ENCODE data around the gene SHC1. TPM values are rescaled to one million over a fixed set of nuclear protein-coding genes. Genes with fewer than 3 reads are reported as not detected.

SHC1 gene
- total RNA-seq, 2 donors from 2014 or later: 85.0 to 97.2 TPM

DNA sequence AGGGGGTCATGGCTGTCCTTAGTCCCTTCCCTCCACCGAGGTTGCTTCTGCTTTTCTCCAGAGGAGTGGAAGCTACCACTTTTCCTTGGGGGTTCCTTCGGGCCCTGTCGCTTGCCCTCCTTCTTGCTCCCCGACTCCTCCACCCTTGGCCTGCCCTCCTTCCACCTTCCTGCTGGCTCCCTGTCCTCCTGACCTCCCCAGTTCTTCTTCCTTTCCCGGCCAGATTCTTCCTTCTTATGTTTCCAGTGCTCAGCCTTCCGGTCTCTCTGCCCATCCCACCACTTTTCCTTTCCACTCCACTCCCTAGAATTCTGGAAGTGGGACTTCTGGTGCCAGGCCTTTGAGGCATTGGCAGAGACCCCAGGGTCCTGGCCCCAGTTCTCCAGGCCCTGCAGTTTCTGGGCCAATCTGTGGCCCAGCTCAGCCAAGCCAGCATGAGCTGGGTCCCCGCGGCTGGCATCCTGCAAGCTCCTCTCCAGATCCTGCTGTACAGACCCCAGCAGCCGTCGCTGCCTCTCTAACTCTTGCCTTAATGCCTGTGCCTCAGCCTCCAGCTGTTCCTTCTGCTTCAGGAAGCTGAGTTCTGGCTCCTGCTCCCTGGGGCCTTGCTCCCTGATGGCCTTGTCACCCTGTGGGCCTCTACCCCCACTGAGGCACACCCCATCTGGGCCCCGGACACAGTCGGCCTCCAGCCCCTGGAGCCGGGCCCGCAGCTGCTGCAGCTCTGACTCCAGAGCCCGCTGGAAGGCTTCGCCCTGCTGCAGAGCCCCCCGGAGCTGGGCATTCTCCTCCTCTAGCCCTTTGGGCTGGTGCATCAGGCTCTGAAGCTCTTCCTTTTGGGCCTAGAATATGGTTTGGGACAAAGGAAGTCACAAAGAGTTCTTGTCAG, 24.3 kb downstream of the SHC1 start:
- no peak overlapping the region for H3K27ac ChIP-seq
- DNase-seq (ENCODE audit: low spot score): no peak
- no peak overlapping the region for H3K4me3 ChIP-seq
- H3K36me3 ChIP-seq: no peaks in the 10 kb centered on the region
- 86% methylated on average over 17 of the region's 17 CpGs for WGBS
- no peak for TF ChIP-seq POLR2A (IDR thresholded peaks at IDR 0.05)
- TF ChIP-seq, protein P1, sequence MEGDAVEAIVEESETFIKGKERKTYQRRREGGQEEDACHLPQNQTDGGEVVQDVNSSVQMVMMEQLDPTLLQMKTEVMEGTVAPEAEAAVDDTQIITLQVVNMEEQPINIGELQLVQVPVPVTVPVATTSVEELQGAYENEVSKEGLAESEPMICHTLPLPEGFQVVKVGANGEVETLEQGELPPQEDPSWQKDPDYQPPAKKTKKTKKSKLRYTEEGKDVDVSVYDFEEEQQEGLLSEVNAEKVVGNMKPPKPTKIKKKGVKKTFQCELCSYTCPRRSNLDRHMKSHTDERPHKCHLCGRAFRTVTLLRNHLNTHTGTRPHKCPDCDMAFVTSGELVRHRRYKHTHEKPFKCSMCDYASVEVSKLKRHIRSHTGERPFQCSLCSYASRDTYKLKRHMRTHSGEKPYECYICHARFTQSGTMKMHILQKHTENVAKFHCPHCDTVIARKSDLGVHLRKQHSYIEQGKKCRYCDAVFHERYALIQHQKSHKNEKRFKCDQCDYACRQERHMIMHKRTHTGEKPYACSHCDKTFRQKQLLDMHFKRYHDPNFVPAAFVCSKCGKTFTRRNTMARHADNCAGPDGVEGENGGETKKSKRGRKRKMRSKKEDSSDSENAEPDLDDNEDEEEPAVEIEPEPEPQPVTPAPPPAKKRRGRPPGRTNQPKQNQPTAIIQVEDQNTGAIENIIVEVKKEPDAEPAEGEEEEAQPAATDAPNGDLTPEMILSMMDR (IDR thresholded peaks at IDR 0.05): no peak
- TF ChIP-seq POLR2AphosphoS5 (IDR thresholded peaks at IDR 0.05): no peak
- H3K4me1 ChIP-seq (replicated peaks): peaks cover 5% of the 10 kb centered on the region
- H3K27me3 ChIP-seq (replicated peaks; ENCODE audit: insufficient read depth): no peaks in the 10 kb centered on the region
- no peaks in the 10 kb centered on the region for H3K9me3 ChIP-seq
- intact Hi-C loops (cut with DNase I): no loop called here

DNA sequence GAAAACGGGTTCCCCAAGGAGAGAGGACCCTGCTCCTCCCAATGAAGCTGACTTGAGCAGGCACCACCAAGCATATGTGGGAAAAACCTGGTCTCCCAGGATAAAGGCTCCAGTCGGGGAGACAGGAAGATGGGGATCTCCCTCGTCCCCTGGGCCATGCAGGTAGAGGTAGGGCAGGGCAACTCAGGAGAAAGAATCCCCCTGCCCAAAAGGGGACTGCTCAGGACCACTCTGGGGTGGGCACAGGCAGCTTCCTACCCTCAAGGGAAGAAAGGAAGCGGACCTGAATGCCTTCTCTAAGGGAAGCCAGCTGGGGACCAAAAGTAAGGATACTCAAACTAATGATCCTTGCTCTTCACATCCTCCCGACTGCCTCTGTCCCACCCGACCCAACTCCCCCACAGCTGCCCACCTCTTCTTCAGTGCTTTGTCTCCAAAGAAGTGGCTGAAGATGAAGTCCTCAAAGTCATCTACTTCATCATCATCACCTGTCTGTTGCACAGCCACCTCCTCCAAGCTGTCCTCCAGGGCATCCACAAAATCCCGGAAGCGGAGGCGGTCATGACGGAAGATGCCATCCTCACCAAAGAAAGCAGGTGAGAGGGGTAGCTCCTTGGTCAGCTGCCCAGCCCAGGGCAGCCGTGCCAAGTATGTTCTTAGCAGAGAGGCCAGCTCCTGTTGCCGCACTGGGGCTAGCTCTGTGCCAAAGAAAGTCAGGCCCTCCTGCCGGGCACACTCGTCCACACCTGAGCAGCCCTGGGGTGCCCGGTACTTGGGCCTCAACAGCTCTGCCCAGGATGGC, 25.2 kb downstream of the SHC1 start:
- H3K4me3 ChIP-seq: no peak overlapping the region
- intact Hi-C loops (cut with DNase I): no loop called here
- H3K27me3 ChIP-seq (replicated peaks; ENCODE audit: insufficient read depth): no peaks in the 10 kb centered on the region
- no peak overlapping the region for H3K27ac ChIP-seq
- DNase-seq (ENCODE audit: low spot score): no peak
- H3K4me1 ChIP-seq (replicated peaks): peaks cover 8% of the 10 kb centered on the region
- H3K36me3 ChIP-seq: no peaks in the 10 kb centered on the region
- WGBS: 86% methylated on average over 15 of the region's 15 CpGs
- no peaks in the 10 kb centered on the region for H3K9me3 ChIP-seq
- TF ChIP-seq POLR2AphosphoS5 (IDR thresholded peaks at IDR 0.05): no peak
- TF ChIP-seq, protein P1 (IDR thresholded peaks at IDR 0.05): no peak
- no peak for TF ChIP-seq POLR2A (IDR thresholded peaks at IDR 0.05)

DNA sequence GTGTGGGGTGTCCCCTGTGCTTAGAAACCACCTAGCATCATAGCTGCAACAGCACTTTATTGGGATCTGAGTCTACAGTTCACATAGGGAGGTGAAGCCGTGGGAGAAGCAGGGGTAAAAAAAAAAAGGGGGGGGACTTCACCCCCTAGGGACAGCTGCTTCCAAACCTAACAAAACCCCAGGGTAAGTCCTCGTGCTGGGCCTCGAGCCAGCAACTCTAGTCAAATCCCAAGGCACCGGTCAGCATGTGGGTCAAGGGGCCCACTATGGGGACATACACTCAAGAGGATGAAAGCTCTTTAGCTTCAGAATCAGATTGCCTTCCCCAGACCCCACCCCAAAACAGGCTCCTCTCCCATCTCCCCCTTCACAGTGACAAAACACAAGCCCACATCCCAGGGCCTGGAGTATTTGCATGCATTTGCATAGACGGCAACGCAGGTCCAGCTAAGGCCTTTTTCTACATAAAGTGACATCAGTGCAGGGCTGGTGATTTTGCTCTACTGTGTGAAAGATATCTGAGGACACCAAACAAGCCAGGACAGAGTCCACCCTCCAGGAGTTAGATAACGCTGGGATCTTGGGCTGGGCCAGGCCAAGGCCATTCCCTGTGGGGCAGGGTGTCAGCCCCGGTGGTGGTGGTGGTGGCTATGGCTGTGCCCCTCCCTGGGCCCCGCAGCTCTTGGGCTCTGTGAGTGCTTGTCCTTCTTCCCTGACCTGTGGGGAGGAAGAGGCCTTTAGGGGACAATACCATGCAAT, 26.0 kb downstream of the SHC1 start:
- no peak for DNase-seq (ENCODE audit: low spot score)
- 39% methylated on average over 9 of the region's 9 CpGs for WGBS
- TF ChIP-seq POLR2A (IDR thresholded peaks at IDR 0.05): no peak
- no peak for TF ChIP-seq POLR2AphosphoS5 (IDR thresholded peaks at IDR 0.05)
- TF ChIP-seq, protein P1 (IDR thresholded peaks at IDR 0.05): no peak
- Histone ChIP-seq H3K27ac (no peak overlapping the region), H3K9me3 (no peaks in the 10 kb centered on the region), H3K4me1 (replicated peaks) (peaks cover 11% of the 10 kb centered on the region), H3K36me3 (no peaks in the 10 kb centered on the region), H3K27me3 (replicated peaks; ENCODE audit: insufficient read depth) (no peaks in the 10 kb centered on the region), H3K4me3 (no peak overlapping the region)
- intact Hi-C loops (cut with DNase I): no loop called here

DNA sequence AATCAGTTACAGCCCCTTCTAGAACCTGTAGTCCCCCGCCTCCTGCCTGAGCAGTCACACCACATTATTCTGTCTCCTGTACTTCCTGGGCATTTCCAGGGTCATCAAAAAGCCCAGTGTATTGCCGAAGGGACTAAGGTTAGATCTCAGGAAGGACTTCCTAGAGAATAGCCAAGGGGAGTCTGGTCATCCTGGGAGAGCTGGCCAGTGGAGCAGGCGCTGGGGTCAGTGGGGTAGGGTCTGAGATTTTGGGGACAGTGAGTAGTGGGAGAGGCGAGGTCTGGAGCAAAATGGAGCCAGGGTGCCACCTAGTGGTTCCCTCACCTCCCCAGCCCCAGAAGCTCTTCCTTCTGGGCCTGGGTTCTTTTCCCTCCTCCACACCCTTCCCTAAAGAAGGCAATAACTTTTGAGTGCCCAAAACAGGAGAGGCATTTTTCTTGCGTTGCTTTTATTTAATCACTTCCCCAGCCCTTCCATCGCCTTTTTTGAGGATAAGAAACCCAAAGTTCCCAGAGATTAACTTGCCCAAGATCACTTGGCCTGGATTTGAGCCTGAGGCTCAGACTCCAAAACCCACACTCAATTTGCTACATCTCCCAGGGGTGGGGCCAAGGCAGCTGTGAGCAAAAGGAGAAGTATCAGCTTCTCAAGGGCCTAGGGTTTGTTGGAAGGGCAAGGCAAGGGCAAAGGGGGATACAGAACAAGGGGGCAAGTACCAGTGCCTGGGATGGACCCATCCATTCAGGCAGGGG, 26.7 kb downstream of the SHC1 start:
- 49% methylated on average over 6 of the region's 6 CpGs for WGBS
- intact Hi-C loops (cut with DNase I): no loop called here
- Histone ChIP-seq H3K36me3 (no peaks in the 10 kb centered on the region), H3K9me3 (no peaks in the 10 kb centered on the region), H3K27ac (no peak overlapping the region), H3K27me3 (replicated peaks; ENCODE audit: insufficient read depth) (no peaks in the 10 kb centered on the region), H3K4me3 (no peak overlapping the region), H3K4me1 (replicated peaks) (peaks cover 11% of the 10 kb centered on the region)
- DNase-seq (ENCODE audit: low spot score): no peak
- TF ChIP-seq POLR2A (IDR thresholded peaks at IDR 0.05): no peak
- TF ChIP-seq, protein P1 (IDR thresholded peaks at IDR 0.05): peak; percentile 23 to 71 (median 58)
- peak; percentile 10 for TF ChIP-seq POLR2AphosphoS5 (IDR thresholded peaks at IDR 0.05)

Measured in prostate gland (tissue), 2 donors.